KBM-7 (cell line): ENCODE data around the gene TREM1.

Source experiments
- DNase-seq: peaks from one replicate; pipeline ENCODE4 v3.0.0-alpha.2; 2015
- in situ Hi-C: fragments of 300-500 bp; cut with MboI; formaldehyde crosslinking; loops from 2 replicates; pipeline ENCODE4 v1.14.3; 2020; ENCODE audit warnings: low sequenced_read_pairs, low pct_unique_long_range_greater_than_20kb, mixed read lengths

Gene TREM1

DNA sequence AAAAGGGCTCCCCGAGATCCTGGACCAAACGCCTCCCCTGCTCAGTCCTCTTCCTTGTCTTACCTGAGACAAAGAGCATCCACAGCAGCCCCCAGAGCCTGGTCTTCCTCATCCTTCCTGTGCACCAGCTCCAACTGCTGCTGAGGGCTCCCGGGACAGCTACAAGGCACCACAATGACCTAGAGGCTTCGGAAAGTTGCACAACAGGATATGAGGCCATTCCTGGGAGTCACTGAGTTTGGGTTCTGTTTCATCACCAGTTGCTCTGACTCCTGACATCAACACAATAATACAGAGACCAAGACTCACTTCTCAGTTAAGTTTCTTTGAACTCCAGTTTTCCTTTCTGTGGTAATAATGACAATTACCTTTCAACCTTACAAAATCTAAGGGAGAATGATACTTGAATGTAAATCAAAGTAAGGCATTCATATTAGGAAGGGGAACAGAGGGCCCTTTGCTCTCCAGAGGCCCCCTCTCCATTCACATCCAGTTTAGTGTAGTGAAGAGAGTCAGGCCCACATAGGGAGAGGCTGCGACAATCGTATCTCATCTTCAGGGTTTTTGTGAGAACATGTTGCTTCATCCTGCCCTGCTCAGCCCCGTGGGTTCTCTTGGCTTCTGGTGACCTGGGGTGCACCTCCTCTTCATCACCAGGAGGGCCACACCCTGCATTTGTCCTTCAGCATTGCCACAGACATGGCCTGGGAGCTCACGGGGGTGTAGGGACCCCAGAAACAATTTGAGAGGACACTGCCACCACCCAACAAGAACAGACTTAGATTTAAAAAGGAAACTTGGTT, at the start of gene TREM1:
Gene TREM1 (minus strand): TSS at position 139 of the 803 bp plus-strand sequence. CDS start 27 bp downstream, at position 112.
- peak; percentile 25 for DNase-seq
- in situ Hi-C loops = no loop called here

DNA sequence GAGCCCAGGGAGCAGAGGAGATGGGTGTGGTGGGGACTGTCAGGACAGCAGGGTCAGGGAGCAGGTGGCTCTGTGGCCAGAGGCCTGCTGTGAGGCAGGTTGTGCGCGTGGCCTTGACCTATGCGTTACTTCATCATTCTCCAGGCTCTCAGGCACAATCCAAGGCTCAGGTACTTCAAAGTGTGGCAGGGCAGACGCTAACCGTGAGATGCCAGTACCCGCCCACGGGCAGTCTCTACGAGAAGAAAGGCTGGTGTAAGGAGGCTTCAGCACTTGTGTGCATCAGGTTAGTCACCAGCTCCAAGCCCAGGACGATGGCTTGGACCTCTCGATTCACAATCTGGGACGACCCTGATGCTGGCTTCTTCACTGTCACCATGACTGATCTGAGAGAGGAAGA, 49.5 kb upstream of the TREM1 start:
- no peak for DNase-seq
- in situ Hi-C loops = no loop called here

DNA sequence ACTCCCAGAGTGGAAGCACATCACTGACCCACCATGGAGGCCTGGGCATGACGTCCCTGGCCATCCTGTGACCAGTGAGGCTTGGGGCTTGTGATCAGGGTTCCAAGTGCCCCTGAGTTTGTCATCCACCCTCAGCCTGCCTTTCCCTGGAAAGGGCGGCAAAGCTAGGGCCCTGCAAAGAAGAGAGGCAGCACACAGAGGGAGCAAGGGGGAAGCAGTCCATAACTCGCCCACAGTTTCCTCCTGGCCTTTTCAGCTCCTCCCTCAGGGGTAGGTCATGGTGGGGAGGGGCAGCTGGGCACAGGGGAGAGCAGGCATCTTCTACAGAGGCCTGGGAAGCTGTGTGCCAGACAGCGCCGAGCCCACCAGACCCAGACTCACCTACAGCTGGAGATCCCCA, 48.8 kb upstream of the TREM1 start, which contains the start of gene NCR2:
Gene NCR2 (plus strand): TSS at position 313 of the 400 bp plus-strand sequence. CDS start 269 bp downstream, outside the sequence.
- in situ Hi-C loops = no loop called here
- no peak for DNase-seq

DNA sequence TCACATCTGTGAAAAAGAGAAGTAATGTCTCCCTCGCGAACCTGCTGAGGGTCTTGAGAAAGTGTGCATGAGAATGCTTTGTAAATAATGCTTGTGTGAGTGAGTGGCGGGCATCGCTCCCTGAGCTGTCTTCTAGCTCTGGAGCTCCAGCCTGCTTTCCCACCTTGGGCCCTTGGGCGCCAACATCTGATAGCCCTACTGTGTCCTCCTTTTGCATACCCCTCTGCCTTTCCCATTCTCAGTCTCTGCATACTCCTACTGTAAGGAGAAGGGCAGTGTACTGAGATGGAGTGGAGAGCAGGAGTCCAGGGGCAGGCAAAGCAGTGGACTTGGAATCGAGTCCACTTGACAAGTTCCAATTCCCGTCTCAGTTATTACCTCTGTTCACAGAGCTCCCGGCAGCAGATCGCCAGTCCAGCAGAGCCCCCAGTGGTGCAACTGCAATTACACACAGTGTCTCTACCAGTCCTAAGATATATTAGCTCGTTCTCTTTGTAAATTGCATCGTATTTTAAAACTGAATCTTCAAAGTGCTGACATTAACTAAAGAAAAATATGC, 48.1 kb upstream of the TREM1 start:
- in situ Hi-C loops = no loop called here
- DNase-seq = no peak

DNA sequence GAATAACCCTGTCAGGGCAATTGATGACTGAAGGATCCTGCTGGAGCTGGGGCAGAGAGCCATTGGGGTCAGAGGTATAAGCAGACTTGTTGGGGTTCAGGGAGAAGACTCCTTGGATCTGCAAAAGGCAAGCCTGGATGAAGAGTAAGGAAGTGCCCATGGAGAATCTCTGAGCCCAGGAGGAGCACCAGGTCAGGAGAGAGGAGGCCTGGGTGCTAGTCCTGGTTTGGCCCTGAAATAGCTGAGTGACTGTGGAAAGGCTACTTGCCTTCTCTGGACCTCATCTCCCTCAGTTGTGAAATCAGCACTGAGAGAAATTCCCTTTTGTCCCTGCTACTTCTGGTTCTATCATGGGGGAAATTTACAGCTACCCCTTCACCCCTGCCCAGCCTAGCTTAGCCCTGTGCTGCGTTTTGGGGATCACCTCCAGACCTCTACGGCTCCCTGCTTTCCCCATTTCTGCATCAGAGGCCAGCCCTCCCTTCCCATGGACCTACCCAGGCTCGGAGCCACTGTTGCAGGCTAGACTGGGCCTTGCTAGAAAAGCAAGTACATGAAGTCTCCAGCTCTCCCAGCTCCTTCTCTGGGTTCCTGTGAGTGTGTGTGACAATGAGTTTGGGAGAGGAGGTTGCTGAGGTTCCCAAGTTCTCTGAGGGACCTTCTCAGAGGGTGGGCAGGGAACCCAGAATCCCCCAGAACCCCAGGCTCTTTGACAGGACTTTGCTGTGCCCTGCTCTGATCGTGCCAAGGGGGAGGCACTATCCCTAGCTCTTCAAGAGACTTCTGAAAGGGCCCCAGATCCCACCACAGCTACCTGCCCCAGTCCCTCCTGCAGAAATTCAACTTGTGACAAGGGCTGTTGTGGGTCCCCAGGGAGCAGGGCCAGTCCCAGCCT, 46.6 kb upstream of the TREM1 start:
- DNase-seq = no peak
- in situ Hi-C loops = no loop called here

DNA sequence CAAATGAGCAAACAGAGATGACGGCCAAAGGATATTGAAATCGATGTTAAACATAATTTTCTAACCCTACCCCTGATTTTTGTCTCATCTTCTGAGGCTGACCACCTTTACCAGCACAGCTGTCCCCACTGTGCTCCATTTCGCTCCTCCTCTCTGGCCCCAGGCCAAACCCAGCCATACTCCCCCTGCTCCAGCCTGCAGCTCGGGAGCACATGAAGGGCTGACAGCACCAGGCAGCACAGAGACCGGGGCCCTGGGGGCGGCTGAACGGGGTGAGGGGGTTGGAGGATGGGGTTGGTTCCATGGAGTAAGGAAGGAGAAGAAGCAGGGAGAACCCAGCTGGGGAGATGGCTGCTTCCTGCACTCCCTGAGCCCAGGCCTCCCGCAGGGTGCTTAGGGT, 45.8 kb upstream of the TREM1 start:
- DNase-seq = no peak
- in situ Hi-C loops = no loop called here

DNA sequence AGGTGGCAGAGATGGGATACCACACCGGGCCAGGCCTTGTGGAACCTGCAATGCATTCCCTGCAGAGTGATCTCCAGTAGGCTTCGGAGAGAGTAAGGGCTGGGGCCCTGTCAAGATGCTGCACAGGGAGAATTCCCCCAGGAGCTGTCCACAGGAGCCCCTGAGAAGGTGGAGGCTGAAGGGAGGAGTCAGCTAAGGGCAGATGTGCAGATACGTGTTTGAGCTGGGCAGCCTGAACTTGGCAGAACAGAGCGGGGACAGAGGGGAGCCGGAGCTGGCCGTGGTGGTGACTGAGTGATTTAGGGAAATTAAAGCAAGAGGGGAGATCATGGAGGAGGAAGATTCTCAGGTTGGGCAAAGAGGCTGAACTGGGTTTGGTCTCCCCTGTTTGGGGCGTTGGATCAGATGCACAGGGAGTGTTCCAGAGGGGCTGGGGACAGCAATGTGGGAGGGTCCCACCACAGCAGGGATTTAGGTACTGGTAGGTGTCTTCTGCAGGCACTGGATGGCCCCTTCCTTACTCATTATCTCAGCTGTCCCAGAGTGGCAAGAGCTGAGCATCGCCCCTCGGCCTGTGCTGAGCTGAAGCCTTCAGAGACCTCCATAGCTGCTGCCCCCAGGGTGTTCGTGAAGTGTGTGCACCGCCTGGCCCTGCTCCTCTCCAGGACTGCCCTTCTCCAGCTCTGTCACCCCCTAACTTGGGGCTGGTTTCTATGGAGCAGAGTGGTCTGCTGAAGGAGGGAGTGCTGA, 45.1 kb upstream of the TREM1 start:
- DNase-seq = no peak
- in situ Hi-C loops = no loop called here

DNA sequence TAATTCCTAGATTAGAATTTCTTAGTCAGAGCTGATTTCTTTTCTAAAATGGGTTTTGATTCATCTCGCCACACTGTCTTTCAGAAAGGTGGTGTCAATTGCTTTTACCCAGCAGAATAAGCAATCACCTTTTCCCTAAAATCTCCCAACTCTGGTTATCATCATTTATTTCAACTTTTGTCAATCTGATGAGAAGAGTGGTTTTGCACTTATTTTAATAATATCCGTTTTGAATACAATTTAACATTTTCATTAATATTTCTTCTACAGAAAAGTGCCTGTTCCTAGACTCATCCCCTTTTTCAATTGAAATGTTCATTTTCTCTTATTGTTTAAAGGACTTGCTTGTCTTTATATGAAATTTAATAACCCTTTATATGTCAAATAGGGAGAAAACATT, 40.7 kb upstream of the TREM1 start:
- DNase-seq = no peak
- in situ Hi-C loops = no loop called here

DNA sequence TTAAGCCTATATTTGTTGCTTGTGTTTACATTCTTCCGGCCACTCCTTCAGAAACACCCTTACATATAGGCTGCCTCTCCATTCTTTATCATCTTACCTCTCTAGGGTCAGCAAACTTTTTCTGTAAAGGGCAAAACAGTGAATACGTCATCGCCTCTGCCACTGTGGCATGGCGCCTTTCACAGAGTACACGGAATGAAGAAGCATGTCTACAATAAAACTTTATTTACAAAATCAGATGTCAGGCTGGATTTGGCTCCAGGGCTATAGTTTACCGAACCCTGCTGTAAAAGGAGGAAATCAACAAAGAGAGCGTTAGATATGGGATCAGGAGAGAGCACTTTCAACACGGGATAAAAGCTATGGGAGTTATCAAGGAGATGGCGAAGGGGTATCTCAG, 39.6 kb upstream of the TREM1 start:
- in situ Hi-C loops = no loop called here
- no peak for DNase-seq

DNA sequence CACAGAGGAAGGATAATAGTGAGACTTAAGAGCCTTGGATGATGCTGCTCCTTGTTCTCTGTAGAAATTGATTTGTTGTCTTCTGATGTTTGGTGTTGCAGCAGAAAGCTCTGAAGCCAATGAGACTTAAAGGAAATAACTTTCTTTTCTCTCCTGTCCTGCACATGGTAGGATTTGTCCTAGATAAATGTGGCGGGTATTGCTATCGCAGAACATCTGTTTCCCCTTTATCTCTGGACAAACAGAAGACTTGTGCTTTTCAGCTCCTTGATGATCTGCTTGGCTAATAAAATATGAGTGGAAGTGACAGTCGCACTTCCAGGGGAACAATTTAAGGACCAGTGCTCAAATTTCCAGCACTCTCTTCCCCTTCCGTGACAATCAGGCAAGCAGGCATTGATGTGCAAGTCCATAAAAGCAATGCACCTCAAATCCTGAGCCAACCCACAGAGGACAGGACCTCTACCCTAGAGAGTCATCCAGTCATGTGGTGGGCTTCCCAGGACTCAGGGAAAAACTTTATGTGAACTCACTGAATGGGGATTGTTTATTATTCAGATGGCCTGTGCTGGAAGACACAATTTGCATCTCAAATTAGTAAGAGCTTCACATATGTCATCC, 39.1 kb upstream of the TREM1 start:
- peak; percentile 42 for DNase-seq
- in situ Hi-C loops = no loop called here

DNA sequence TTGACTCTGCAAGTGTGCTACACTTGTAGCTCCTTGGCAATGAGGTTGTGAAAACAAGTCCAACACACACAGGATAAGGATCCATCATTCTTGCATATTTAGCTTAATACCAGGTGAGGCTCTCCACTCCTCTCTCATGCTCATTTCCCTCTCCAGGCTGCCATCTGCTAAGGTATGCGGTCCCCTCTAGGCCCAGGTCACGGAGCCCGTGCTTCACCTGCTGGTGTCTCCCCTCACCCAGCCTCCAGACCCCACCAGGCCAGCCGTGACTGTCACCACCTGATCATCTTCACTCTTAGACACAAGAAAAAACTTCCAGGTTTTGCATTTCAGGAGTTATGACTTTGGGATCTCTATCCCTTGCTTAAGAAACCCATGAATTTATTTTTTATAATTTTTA, 34.7 kb upstream of the TREM1 start:
- no peak for DNase-seq
- in situ Hi-C loops = no loop called here

DNA sequence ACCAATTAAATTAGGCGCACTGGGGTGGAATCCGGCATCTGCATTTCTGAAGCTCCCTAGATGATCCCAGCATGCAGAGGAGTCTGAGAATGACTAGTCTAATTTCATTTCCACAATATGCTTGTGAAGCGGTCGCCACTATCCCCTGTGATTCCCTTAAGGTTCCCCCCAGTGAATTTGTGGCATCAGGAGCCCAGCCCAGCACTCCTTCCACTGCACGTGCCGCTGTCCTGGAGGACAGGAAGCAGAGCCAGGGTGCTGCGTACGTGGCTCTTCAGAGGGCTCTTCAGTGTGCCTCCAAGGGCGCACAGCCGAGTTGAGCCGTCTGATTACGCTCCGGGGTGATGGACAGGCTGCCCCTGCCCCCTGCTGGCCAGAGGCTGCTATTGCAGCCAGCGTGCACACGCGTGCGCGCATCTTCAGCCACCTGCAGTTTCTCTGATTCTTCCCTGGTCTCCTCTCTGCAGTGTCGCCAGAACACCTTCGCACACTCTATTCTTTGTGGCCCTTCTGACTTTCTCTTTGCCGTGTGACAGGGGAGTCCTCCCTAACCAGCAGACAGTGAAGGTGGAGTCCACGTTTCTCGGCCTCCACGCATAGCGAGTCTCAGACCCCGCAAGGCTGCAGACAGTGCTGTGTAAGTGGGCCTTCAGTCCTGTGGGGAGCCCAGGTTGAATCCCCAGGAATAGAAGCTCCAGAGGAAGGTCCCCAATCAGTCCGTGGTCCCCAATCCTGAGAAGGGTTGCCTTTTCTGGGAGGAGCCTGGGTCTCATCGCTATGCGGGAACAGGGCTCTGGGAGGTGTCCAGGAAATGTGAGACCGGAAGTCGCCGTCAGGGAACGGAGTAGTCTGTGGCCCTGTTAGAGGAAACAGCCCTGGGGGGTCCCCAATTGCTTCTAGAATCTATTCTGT, 32.4 kb upstream of the TREM1 start:
- peak; percentile 88 for DNase-seq
- in situ Hi-C loops = no loop called here

DNA sequence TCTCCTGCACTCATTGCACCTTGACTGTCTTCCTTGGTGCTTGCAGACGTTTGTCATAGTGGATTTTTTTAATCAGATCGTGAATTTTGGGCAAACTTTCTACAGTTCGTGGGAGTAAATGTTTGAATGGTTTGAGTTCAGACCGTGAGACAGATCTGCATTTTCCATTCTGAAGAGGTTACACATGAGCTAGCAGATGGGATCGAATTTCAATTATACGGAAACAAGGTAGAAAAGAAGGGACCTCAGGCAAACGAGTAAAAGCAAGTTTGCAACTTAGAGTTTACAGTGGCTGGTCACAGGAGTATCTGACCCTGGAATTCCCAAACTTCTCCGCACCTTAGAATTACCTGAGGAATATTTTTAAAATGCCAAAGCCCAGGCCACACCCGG, 31.8 kb upstream of the TREM1 start:
- in situ Hi-C loops = no loop called here
- no peak for DNase-seq

DNA sequence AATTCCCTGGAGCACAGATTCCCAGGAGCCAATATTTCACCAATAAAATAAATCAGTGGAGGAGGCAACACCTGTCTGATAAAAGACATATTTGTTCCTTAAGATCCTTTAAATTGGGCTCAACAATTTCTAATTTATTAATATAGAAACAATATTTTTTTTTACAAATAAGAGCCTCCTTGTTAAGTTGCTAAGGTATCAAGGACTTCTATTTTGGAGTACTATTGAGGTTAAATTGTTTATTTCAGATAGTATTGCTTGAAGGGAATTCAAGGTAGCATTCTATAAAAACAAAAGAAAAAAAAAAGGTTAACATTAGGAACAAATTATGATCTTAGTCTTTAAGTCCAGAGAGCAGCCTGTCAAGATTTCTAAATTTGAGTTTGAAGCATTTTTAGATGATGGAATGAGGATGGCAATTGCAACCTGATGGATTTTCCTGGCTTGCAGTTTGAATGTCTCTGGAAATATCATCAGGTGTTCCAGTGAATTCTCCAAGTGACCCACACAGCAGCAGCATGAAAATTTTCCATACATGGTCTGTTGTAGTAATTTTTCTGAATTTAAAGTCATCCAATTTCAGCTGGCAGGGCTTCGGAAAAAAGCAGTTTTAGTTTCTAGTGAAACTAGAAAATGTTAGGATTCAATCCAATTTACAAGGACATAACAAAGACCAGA, 29.6 kb upstream of the TREM1 start:
- in situ Hi-C loops = no loop called here
- no peak for DNase-seq

DNA sequence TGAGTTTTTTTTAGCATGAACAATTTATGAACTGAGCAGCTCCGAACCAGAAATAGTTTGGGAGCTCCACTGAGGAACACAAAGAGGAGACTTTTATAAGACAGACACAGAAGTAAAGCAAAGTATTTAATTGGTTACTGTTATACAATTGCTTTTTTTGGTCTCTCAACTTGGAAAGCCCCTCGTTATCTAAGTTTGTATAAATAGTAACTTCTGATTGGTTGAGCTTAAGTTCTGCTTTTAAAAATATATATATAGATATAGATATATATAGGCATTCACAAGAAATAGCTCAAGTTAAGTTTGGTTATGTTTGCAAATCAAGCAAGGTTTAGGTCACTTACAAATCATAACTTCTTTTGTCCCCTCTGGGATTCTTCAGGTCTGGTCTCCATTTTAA, 28.7 kb upstream of the TREM1 start:
- in situ Hi-C loops = no loop called here
- DNase-seq = no peak

DNA sequence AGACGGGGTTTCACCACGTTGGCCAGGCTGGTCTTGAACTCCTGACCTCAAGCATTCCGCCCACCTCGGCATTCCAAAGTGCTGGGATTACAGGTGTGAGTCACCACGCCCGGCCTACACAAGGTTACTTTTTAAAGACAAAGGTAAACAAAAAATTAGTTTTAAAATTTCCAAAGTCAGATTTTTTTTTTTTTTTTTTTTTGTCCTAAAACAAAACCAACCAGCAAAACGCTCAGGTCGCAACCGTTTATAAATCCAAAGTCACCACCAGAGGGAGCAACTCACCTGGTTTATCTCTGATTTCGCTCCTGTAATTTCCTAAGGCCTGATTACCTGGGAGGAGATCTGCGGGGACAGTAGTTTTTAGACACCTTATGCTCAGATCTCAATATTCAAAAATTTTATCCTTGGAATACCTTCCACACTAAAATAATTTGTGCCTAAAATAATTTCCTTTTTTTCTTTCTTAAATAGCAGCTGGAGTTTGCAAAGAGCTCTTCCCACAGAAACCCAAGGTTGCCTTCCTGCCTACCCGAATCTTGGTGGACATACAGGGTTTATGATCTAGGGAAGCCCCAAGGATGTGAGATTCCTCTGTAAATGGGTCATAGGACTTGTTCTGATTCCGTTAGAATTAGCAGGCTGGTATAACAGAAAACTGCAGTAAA, 19.8 kb upstream of the TREM1 start:
- in situ Hi-C loops = no loop called here

DNA sequence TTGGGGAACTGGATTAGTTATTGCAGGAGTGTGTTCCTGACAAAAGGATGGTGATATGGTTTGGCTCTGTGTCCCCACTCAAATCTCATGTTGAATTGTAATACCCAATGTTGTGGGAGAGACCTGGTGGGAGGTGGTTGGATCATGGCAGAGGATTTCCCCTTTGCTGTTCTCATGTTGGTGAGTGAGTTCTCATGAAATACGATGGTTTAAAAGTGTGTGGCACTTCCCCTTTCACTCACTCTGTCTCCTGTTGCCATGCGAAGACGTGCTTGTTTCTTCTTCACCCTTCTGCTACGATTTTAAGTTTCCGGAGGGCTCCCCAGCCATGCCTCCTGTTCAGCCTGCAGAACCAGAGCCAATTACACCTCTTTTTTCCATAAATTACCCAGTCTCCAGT, 16.2 kb upstream of the TREM1 start:
- in situ Hi-C loops = no loop called here
- peak; percentile 64 for DNase-seq

More for the DNA sequence above, 19.8 kb upstream of the TREM1 start:
- DNase-seq = peak; percentile 62
